Hematopoietic multipotent progenitor cell treated with erythropoietin and hydrocortisone succinate and interleukin-3 and kit ligand, for 15 days (in vitro differentiated cells): ENCODE measurements around the gene PES1.
"Not testable (repeated sequence)": the region's sequence is repeated elsewhere in the genome, so short reads cannot be mapped to it uniquely, and the experiment has no call there.

Source experiments
- DNase-seq: peaks from one replicate; pipeline ENCODE4 v3.0.0-alpha.2; 2015; ENCODE audit warnings: low spot score

The PES1 gene

DNA sequence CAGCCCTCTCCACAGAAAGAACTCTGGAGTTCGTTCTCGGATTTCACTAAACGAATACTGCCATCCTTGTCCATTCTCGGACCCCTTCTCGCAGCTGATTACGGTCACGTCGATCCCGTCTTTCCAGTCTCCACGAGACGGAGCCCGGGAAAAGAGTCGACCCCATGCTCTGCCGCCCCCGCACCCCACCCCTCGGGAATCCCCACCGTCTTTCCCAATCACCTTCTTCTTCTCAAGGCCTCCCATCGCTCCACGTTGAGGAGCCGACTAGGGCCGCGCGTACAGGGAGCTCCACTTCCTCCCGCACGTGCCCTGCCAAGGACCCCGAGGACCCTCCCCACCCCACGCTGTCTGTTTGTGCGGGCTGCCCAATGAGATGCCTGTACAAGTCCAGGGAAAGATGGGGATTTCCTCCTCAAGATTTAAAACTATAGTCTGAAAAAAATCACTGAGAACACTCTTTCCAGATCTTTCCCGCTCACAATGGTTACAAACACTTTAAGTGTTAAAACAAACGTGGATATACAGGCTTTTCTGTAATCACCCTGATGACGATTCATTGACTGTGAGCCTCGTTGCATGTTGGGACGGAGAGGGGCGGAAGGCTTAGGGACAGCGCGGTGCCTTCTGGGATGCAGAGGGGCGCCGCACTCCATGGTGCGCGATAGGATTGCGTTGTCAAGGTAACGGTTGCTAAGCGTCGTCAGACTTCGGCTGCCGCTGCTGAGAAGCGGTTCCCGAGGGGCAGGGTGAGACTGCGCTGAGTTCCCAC lies at the start of gene PES1:
TSS of gene PES1 (minus strand) at position 323 of the 772 bp plus-strand sequence. CDS start at position 246, 77 bp downstream.
- peak; percentile 99 for DNase-seq

DNA sequence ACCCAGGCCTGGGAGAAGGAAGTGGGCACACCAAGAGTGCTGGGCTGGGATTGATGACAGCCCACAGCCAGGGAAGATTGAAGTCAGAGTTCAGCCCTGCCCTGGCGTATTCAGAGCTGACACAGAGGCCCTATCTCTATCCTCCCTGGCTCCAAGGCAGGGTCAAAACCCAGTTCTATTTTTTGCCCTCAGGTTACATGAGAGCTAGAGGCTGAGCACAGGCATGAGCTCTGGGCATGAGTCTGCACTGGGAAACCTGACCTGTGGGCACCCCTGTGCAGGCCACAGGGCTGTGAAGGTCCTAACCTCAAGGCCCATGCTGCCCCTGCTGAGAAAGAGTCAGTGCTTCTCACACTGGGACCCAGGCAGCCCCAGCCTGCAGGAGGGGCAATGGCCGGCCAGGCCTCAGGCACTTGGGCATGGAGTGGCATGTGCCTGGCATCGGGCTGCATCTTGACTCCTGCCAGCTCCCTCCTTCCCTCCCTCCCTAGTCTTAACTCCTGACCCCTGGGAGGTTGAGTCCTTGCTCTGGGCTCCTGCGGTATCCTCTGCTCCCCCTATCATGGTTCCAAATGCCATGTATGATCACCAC lies 49.2 kb upstream of the PES1 start:
- no peak for DNase-seq

DNA sequence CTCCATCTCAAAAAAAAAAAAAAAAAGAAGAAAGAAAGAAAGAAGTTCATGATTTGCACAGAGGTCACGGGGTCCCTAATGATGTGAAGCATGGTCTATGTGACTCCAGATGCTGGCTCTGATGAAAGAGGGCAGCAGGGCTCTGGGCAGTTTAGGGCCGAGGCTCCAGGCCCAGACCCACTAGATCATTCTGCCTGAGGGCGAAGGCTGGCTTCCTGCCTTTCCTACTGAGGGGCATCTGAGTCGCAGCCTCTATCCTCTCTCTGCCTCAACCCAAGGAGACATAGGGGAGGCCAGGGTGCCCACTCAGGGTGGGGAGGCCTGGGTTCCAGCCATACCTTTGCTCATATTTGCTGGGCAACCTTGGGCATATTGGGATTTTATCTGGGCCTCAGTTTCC lies 48.7 kb upstream of the PES1 start:
- DNase-seq = no peak

DNA sequence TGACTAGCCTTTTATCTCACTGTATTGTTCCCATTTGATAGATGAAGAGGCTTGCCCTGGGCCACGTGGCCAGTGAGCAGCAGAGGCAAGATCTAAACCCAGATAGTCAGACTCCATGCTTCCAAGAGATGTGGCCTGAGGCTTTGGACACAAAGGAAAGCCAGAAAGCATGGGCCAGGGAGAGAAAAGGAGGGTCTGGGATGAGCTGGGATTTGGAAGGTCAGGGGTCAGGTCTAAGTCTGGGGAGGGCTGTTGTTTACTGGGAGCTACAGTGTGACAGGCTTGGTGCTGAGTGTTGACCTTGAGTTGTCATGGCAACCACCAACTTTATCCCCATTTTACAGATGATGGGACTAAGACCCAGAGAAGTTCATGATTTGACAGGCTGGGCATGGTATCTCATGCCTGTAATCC lies 46.0 kb upstream of the PES1 start:
- no peak for DNase-seq

DNA sequence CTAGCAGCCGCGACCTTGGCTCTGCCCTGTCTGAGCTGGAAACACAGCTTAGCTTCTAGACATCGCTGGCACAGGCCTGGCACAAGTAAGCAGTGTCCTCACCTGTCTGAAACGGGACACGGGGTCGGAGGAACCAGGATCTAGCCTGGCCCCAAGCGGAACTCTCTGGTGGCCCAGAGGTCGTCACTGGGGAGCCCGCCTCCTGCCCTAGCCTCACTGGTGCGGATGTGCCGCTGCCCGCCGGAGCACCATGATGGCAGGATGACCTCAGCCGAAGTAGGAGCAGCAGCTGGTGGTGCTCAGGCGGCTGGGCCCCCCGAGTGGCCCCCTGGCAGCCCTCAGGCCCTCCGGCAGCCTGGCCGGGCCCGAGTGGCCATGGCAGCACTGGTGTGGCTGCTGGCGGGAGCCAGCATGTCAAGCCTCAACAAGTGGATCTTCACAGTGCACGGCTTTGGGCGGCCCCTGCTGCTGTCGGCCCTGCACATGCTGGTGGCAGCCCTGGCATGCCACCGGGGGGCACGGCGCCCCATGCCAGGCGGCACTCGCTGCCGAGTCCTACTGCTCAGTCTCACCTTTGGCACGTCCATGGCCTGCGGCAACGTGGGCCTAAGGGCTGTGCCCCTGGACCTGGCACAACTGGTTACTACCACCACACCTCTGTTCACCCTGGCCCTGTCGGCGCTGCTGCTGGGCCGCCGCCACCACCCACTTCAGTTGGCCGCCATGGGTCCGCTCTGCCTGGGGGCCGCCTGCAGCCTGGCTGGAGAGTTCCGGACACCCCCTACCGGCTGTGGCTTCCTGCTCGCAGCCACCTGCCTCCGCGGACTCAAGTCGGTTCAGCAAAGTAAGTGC lies 44.7 kb upstream of the PES1 start:
- DNase-seq = no peak

DNA sequence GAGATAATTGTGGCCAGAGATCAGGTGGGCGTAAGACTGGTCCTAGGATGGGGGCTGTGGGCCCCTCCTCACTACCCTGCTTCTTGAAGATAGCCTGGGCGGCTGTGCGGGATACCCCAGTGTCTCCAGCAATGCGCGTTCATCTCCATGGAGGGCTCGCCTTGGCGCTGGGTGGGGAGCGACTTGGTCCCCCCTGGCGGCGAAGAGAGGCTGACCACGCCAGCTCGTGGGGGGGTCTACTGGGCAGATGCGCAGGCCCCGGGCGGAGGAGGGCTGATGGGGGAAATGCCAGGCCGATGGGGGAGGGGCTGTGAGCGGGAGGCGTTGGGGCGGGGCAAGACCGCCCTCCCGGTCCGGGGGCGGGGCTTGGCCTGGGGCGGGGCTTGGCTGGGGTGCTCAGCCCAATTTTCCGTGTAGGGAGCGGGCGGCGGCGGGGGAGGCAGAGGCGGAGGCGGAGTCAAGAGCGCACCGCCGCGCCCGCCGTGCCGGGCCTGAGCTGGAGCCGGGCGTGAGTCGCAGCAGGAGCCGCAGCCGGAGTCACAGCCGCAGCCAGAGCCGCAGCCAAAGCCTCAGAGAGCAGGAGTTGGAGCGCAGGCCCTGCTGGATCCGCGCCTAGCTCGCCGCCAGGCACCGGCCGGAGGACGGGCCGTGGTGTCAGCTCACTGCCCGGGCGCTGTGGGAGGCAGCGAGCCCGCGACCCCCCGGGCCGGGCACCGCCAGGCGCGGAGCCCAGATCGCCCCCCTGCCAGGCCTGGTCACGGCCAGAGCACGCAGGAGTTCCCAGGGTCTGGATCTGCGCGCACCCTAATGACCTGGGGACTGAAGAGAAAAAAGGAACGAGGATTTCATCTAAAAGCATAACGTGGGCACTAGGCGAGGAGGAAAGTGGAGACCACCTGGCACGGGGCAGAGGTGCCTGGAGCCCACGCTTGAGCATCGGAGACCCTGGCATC lies 43.8 kb upstream of the PES1 start, which contains the start of gene SLC35E4:
TSS of gene SLC35E4 (plus strand) at position 509 of the 953 bp plus-strand sequence. CDS start 670 bp downstream, outside the sequence.
- DNase-seq = peak; percentile 91

DNA sequence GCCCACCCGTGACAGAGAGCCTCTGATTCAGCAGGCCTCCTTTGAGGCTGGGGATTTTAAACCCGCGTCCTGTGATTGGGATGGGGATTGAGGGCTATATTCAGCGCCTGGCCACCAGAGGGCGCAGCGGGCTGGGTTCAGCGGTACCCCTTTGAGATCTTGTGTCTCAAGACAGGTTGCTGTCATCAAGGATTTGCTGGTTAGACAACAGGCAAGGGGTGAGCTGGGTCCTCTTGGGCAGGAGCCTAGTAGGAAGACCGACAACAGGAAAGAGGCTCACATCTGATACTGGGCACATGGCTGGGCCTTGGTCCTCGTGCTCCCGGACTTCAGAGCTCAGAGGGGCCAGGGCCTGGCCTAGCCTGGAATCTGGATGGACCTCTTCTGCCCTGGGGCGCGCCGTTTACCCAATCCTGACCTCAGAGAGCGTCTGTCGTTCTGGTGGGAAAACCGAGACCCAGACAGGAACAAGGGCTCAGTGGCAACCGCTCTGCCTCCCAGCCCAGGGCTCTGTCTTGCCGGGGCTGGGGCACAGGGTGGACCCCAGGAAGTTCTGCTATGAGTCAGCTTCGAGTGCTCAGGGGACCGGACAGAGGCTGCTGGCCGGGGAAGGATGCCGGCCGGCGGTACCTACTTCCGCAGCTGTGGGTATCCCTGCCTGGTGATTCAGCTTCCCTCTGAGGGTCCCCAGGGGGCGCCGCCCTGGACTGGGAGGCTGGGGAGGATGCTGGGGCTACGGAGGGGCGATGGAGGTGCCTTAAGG lies 42.9 kb upstream of the PES1 start:
- peak; percentile 87 for DNase-seq

DNA sequence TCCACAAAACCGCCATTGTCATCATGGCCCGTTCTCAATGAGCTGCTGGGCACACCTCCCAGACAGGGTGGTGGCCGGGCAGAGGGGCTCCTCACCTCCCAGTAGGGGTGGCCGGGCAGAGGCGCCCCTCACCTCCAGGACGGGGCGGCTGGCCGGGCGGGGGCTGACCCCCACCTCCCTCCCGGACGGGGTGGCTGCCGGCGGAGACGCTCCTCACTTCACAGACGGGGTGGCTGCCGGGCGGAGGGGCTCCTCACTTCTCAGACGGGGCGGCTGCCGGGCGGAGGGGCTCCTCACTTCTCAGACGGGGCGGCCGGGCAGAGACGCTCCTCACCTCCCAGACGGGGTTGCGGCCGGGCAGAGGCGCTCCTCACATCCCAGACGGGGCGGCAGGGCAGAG lies 39.8 kb upstream of the PES1 start:
- not testable (repeated sequence) for DNase-seq

DNA sequence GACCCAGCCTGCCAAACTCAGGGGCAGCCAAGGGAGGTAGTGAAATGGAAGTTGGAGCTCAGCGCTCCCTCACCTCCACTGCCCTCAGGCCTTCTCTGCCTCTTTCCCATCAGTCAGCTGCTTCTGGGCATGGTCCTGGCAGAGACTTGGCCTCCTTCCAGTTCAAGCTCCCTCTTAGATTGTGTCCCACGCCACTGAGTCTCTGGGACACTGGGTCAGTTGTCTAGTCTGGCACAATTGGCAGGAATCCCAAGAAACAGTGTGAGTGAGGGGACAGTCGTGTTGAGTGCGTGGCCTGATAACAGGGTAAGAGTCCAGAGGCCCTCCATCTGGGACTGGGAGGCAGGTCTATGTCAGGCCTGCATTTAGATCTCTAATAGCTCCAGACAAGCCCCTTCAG lies 36.8 kb upstream of the PES1 start:
- DNase-seq = no peak

DNA sequence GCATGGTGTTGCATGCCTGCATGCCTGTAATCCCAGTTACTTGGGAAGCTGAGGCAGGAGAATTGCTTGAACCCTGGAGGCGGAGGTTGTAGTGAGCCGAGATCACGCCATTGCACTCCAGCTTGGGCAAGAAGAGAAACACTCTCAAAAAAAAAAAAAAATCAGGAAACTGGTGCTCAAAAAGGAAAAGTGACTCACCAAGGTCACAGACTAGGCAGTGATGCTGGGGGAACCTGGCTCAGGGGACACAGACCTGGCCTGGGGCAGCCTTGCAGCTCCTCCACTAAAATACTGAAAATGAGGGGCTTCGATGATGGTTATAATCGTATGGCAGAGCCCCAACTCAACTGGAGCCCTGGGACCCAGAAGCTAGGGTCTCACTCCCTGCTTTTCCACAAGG lies 35.8 kb upstream of the PES1 start:
- DNase-seq = no peak

DNA sequence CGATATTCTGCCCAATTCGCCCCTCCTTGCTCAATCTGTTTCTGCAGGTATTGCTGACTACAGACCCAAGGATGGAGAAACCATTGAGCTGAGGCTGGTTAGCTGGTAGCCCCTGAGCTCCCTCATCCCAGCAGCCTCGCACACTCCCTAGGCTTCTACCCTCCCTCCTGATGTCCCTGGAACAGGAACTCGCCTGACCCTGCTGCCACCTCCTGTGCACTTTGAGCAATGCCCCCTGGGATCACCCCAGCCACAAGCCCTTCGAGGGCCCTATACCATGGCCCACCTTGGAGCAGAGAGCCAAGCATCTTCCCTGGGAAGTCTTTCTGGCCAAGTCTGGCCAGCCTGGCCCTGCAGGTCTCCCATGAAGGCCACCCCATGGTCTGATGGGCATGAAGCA lies 34.7 kb upstream of the PES1 start:
- DNase-seq = no peak

DNA sequence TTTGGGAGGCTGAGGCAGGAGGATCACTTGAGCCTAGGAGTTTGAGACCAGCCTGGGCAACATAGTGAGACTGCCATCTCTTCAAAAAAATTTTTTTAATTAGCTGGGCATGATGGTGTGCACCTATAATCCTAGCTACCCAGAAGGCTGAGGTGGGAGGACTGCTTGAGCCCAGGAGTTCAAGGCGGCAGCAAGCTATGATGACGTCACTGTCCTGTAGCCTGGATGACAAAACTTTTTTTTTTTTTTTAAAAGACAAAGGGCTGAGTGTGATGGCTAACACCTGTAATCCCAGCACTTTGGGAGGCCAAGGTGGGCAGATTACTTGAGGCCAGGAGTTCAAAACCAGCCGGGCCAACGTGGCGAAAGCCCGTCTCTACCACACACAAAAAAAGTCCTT lies 28.2 kb upstream of the PES1 start:
- DNase-seq = not testable (repeated sequence)

DNA sequence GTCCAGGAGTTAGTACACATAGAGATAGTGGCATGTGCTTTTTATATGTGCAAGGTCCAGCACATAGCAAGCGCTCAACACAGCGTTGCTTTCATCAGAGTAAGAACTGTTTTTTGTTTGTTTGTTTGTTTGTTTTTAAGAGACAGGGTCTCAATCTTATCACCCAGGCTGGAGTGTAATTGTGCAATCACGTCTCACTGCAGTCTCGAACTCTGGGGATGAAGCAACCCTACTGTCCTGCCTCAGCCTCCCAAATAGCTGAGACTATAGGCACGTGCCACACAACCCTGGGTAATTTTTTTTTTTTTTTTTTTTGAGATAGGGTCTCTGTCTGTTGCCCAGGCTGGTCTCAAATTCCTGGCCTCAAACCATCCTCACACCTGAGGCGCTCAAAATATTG lies 26.1 kb upstream of the PES1 start:
- no peak for DNase-seq

DNA sequence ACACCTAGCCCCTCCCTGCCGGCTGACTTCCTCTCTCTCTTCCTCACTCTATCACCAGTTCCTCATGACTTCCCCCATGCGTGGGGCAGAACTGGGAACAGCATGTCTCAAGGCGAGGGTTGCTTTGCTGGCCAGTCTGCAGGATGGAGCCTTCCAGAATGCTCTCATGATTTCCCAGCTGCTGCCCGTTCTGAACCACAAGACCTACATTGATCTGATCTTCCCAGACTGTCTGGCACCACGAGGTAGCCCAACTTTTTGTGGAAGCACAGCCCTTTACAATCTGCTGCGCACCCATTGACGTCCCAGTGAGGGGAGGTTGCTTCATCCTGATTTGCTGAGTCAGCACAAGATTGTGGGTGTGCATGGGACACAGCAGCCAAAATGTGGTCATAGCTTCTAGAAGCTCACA lies 23.8 kb upstream of the PES1 start:
- DNase-seq = no peak

DNA sequence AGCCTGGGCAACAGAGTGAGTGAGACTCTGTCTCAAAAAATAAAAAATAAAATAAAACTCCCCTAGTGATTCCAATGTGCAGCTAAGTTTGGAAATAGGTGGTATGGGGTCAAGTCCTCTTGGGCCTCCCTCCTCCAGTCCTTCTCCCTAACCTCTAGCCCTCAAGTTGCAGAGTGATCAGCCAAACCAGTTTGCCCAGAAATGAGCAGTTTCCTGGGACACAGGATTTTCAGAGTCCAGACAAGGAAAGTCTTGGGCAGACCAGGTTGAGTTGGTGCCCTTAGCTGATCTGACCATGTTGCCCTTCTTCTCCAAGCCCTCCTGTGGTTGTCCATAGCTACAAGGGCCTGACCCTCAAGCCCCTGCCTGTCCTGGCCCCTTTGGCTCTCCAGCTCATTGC lies 23.2 kb upstream of the PES1 start:
- no peak for DNase-seq

DNA sequence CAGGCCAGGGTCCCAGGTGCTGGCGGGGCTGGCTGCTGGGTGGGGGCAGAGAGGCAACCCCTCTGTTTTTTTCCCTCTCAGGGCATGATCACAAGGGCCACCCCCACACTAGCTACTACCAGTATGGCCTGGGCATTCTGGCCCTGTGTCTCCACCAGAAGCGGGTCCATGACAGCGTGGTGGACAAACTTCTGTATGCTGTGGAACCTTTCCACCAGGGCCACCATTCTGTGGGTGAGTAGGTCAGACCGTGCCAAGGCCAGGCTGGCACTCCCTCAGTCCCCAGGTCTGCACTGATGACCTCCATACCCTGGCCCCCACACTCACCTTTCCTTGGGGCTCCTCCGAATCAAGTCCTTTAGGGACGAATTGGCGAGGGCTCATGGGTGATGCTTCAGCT lies 22.6 kb upstream of the PES1 start:
- no peak for DNase-seq

DNA sequence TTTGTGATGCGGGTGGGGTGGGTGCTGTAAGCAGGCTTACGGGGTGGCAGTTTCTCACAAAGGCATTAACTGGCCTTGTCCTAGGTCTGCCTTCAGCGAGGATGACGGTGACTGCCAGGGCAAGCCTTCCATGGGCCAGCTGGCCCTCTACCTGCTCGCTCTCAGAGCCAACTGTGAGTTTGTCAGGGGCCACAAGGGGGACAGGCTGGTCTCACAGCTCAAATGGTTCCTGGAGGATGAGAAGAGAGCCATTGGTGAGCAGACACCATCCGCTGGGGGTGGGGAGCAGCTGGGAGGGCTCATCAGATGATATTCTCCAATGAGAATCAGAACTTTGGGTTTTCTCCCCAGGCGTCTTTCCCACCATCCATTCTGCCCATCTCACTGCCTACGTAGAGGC lies 21.1 kb upstream of the PES1 start:
- DNase-seq = no peak

DNA sequence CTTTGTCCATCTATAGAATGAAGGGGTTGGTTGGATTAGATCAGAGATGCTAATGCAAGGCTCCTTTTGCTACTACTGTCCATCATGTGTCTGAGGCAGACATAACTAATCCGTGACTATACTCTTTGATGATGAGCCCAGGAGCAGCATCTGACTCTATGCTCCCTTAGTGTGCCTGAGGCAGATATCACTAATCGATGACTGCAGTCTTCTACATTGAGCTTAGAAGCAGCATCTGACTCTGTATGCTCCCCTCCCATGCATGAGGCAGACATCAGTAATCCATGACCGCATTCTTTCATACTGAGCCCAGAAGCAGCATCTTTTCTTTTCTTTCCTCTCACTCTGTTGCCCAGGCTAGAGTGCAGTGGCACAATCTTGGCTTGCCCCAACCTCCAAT lies 19.5 kb upstream of the PES1 start:
- no peak for DNase-seq

DNA sequence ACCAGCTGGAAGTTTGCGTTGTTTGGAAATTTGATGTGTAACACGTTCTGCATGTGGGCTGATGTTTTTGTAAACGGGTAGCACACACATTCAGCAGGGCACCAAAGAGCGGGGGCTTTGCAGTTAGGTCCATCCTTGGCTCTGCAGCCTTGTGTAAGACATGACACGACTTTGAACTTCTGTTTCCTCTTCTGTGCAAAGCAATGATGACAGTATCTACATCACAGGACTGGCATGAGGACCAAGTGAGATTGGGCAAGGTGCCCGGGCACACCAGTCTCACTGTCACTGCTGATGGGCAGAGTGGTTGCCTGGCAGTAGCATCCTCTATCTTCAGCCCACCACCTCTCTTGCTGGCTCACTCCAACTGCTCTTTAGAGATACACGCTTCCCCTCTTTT lies 18.6 kb upstream of the PES1 start:
- DNase-seq = peak; percentile 45

DNA sequence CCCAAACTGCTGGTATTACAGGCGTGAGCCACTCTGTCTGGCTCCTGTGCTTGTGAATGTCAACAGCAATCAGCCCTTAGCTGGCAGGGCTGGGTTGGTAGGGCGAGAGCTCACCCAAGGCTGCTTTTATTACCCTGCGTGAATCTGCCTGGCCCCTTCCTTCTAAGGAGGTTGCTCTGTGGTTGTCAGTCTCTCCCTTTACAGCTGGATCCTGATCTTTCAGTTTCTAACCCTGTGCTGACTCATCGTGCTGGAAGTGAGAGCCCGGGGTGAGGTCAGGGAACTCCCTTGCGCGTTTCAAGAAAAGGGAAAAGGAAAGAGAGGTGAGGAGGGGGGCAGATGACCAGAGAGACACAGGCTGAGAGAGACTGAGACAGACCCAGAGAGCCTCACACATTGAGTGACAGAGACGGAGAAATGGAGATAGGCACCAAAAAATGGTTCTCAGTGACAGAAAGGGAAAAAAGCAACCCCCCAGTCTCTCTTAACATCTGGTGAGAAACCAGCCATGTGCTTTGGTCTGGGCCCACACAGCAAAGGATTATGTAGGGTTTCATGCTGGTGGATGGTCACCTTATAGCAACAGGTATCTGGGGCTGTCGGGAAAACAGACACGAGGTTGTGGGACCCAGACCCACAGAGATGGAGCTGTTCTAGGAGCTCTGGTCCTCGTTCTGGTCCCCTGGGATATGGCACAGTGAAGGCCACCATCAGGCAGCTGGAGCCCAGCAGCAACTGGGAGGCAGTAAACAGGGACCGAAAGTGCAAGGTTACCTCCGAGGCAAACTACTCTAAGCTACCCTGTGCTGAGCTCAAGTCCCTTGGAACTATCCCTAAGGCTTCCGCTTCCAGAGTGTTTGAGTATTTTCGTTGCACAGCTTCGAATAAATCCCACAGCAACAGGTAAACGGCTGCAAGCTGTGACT lies 17.8 kb upstream of the PES1 start:
- DNase-seq = peak; percentile 68
